Hepatocyte (in vitro differentiated cells): ENCODE measurements around the gene KLHL8. TPM values are rescaled to one million over a fixed set of nuclear protein-coding genes. Genes with fewer than 3 reads are reported as not detected.

ENCODE experiments used
- DNase-seq: peaks from one replicate; pipeline ENCODE4 v3.0.0-alpha.2; 2016; ENCODE audit warnings: low spot score
- H2AFZ ChIP-seq: fragments of 200-600 bp; sonication (generic); 2 replicates; pipeline ENCODE4 v1.6.0; 2016; ENCODE audit warnings: antibody characterized with exemption, mild to moderate bottlenecking
- H3K27ac ChIP-seq: fragments of 200-600 bp; sonication (generic); 2 replicates; pipeline ENCODE4 v1.5.1; 2016; ENCODE audit warnings: mild to moderate bottlenecking
- H3K27me3 ChIP-seq: fragments of 200-600 bp; sonication (generic); 2 replicates; pipeline ENCODE4 v1.6.1; 2016
- H3K36me3 ChIP-seq: fragments of 200-600 bp; sonication (generic); replicated peaks from 2 replicates; pipeline ENCODE4 v1.5.1; 2016; ENCODE audit warnings: low read depth; ENCODE audit not compliant: insufficient read depth
- H3K4me1 ChIP-seq: fragments of 200-600 bp; sonication (generic); 2 replicates; pipeline ENCODE4 v1.5.1; 2016; ENCODE audit warnings: mild to moderate bottlenecking, moderate library complexity; ENCODE audit not compliant: insufficient read depth
- H3K4me2 ChIP-seq: fragments of 200-600 bp; sonication (generic); 2 replicates; pipeline ENCODE4 v1.6.0; 2016
- H3K4me3 ChIP-seq: fragments of 200-600 bp; sonication (generic); 2 replicates; pipeline ENCODE4 v1.5.1; 2016; ENCODE audit warnings: mild to moderate bottlenecking
- H3K79me2 ChIP-seq: fragments of 200-600 bp; sonication (generic); 2 replicates; pipeline ENCODE4 v1.6.0; 2017; ENCODE audit warnings: mild to moderate bottlenecking
- H3K9me2 ChIP-seq: fragments of 200-600 bp; sonication (generic); replicated peaks from 2 replicates; pipeline ENCODE4 v1.6.0; 2017; ENCODE audit warnings: mild to moderate bottlenecking; ENCODE audit not compliant: insufficient read depth
- H3K9me3 ChIP-seq: fragments of 200-600 bp; sonication (generic); 2 replicates; pipeline ENCODE4 v1.5.1; 2016; ENCODE audit warnings: low read depth, mild to moderate bottlenecking
- H4K20me1 ChIP-seq: fragments of 200-600 bp; sonication (generic); 2 replicates; pipeline ENCODE4 v1.6.0; 2016; ENCODE audit warnings: mild to moderate bottlenecking; ENCODE audit not compliant: insufficient read depth, poor library complexity, severe bottlenecking
- EZH2 ChIP-seq: fragments of 200-600 bp; sonication (generic); IDR thresholded peaks from 2 replicates; pipeline ENCODE4 v1.6.1; 2016; ENCODE audit warnings: antibody characterized with exemption, mild to moderate bottlenecking, borderline replicate concordance
- EZH2phosphoT487 ChIP-seq: fragments of 200-600 bp; sonication (generic); IDR thresholded peaks from one replicate; pipeline ENCODE4 v1.6.1; 2018; ENCODE audit warnings: antibody characterized with exemption, mild to moderate bottlenecking, low read depth, moderate library complexity; ENCODE audit not compliant: unreplicated experiment, severe bottlenecking
- WGBS: methylation state at CpG from one replicate; pipeline ENCODE4 v1.1.6; 2016; ENCODE audit warnings: low lambda C conversion rate; ENCODE audit errors: missing lambda C conversion rate; 5-methylcytosine and 5-hydroxymethylcytosine counted together
- polyA plus RNA-seq: library from polyadenylated mRNA; unstranded; fragments of >200 nt; fragmentation: Nextera tagmentation; extraction: Ambion mirVana; gene quantifications from 2 replicates; pipeline ENCODE4 v1.2.1, GENCODE V29; 2016
- total RNA-seq: library from RNA; depleted of rRNA; stranded (reverse); fragments of >200 nt; gene quantifications from 2 replicates; pipeline ENCODE4 v1.2.3, GENCODE V29; 2014
- TF ChIP-seq, protein P1 (sequence below): fragments of 200-600 bp; sonication (generic); IDR thresholded peaks from 2 replicates; pipeline ENCODE4 v1.5.1; 2016; ENCODE audit warnings: antibody characterized with exemption, mild to moderate bottlenecking; ENCODE audit not compliant: poor library complexity

The KLHL8 gene
- total and polyA plus RNA-seq, 2 experiments from 2014 or later, result 10.0 to 23.9 TPM

DNA sequence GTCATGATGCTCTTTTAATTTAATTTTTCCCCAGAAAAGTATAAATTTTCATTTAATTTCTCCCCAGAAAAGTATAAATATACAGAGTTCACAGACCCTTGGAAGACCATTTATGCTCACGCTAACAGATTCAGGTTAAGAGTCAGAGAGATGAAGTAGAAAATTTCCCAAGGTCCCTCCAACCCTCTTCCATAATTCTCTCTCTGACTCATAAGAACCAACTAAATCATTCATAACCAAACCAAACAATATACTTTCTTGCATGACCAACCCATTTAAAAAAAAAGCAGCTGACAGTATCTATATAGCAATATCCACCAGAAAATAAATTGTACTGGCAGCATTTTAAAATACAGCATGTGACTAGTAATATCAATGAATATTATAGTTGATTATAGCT is 3.9 kb downstream of the KLHL8 start:
- WGBS, result 94% methylated on average over 1 of the region's 1 CpG
- peaks cover 11% of the 10 kb centered on the region for H3K4me1 ChIP-seq
- H3K4me2 ChIP-seq, result no peak overlapping the region
- no peaks in the 10 kb centered on the region for H3K27me3 ChIP-seq
- no peak overlapping the region for H3K4me3 ChIP-seq
- peaks cover 81% of the 10 kb centered on the region for H3K79me2 ChIP-seq
- peaks cover 9% of the 10 kb centered on the region for H4K20me1 ChIP-seq
- no peaks in the 10 kb centered on the region for H3K9me2 ChIP-seq
- H3K36me3 ChIP-seq, result no peaks in the 10 kb centered on the region
- H3K27ac ChIP-seq, result no peak overlapping the region
- no peak for DNase-seq
- no peak overlapping the region for H2AFZ ChIP-seq
- TF ChIP-seq EZH2phosphoT487, result no peak
- TF ChIP-seq, protein P1, sequence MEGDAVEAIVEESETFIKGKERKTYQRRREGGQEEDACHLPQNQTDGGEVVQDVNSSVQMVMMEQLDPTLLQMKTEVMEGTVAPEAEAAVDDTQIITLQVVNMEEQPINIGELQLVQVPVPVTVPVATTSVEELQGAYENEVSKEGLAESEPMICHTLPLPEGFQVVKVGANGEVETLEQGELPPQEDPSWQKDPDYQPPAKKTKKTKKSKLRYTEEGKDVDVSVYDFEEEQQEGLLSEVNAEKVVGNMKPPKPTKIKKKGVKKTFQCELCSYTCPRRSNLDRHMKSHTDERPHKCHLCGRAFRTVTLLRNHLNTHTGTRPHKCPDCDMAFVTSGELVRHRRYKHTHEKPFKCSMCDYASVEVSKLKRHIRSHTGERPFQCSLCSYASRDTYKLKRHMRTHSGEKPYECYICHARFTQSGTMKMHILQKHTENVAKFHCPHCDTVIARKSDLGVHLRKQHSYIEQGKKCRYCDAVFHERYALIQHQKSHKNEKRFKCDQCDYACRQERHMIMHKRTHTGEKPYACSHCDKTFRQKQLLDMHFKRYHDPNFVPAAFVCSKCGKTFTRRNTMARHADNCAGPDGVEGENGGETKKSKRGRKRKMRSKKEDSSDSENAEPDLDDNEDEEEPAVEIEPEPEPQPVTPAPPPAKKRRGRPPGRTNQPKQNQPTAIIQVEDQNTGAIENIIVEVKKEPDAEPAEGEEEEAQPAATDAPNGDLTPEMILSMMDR, result no peak
- no peak for TF ChIP-seq EZH2
- H3K9me3 ChIP-seq, result no peaks in the 10 kb centered on the region

DNA sequence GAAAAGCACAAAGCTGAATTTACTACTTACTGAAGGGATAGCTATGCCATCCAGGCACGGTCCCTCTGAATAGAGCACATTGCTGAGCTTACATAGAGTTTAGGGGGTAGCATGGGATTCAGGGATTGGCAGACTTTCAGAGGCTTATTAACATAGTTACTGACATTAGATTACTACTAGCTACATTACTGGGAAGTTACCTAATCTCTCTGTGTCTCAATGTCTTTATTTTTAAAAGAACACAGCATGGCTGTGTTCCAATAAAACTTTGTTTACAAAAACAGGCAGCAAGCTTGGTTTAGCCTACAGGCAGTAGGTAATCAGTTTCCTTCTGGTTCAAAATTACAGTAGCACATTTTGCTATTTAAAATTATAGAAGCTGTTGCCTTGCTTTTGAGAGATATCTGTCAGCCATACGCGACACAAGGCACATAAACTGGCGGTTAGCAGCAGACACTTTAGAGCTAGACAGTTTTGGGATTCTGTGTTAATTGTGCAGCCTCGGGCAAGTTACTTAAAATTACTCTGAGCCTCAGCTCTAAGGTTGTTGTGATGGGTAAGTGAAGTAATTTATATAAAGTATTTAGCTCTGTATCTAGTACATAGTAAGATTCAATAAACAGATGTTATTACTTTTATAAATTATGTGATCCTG is 6.9 kb downstream of the KLHL8 start:
- DNase-seq, result no peak
- H3K9me2 ChIP-seq, result no peaks in the 10 kb centered on the region
- WGBS, result 57% methylated on average over 5 of the region's 5 CpGs
- no peaks in the 10 kb centered on the region for H3K36me3 ChIP-seq
- no peaks in the 10 kb centered on the region for H3K27me3 ChIP-seq
- no peaks in the 10 kb centered on the region for H3K9me3 ChIP-seq
- peak overlapping the region; percentile 18 for H3K4me2 ChIP-seq
- H2AFZ ChIP-seq, result no peak overlapping the region
- no peak overlapping the region for H3K4me3 ChIP-seq
- TF ChIP-seq EZH2 (no peak), EZH2phosphoT487 (no peak)
- TF ChIP-seq, protein P1, result no peak
- H4K20me1 ChIP-seq, result peaks cover 3% of the 10 kb centered on the region
- H3K79me2 ChIP-seq, result peaks cover 99% of the 10 kb centered on the region
- H3K27ac ChIP-seq, result no peak overlapping the region
- peaks cover 4% of the 10 kb centered on the region for H3K4me1 ChIP-seq

DNA sequence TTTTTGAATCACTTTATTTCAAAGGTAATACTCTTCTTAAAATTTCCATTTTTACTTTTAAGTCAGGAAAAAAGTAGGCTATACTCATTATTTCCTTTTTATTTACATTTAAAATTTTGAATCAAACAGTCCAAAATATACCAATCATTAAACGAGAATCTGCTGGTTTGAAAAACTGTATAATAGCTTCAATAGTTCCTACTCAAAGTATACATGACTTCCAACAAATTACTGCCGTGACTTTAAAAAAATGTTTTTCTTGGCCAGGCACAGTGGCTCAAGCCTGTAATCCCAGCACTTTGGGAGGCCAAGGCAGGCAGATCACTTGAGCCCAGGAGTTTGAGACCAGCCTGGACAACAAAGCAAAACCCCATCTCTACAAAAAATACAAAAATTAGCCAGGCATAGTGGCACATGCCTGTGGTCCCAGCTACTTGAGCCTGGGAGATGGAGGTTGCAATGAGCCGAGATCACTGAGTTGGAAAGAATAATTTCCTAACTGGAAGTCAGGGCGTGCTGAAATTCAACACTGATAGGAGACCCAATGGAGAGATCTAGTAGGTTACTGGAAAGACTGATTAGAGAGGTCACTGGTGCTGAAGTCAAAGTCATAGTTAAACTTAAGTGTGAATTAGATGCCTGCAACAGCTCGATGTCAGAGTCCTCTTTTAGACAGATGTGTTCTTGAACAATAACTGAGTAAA is 9.0 kb downstream of the KLHL8 start:
- Histone ChIP-seq H3K4me3 (no peak overlapping the region), H3K36me3 (no peaks in the 10 kb centered on the region), H3K4me2 (no peak overlapping the region), H4K20me1 (peaks cover 3% of the 10 kb centered on the region), H3K9me2 (no peaks in the 10 kb centered on the region), H3K27me3 (no peaks in the 10 kb centered on the region), H2AFZ (no peak overlapping the region), H3K4me1 (peaks cover 4% of the 10 kb centered on the region), H3K9me3 (no peaks in the 10 kb centered on the region), H3K27ac (no peak overlapping the region), H3K79me2 (peaks cover 99% of the 10 kb centered on the region)
- DNase-seq, result no peak
- TF ChIP-seq EZH2phosphoT487, result no peak
- TF ChIP-seq, protein P1, result no peak
- no peak for TF ChIP-seq EZH2
- WGBS, result 85% methylated on average over 5 of the region's 5 CpGs
